Loucy (cell line): ENCODE measurements around the gene SETBP1.

ENCODE experiments used
- H2AFZ ChIP-seq: fragments of 200-600 bp; sonication (generic); 2 replicates; pipeline ENCODE4 v1.6.0; 2016; ENCODE audit warnings: antibody characterized with exemption, mild to moderate bottlenecking, low read length, moderate library complexity
- H3F3A ChIP-seq: fragments of 200-600 bp; 2 replicates; pipeline ENCODE4 v1.6.0; 2016; ENCODE audit warnings: antibody characterized with exemption, low read depth, mild to moderate bottlenecking
- H3K27me3 ChIP-seq: fragments of 200-600 bp; sonication (generic); 2 replicates; pipeline ENCODE4 v1.6.1; 2014; ENCODE audit warnings: low read length, mild to moderate bottlenecking; ENCODE audit not compliant: insufficient read depth, poor library complexity, severe bottlenecking
- H3K36me3 ChIP-seq: fragments of 200-600 bp; sonication (generic); 2 replicates; pipeline ENCODE4 v1.6.1; 2016; ENCODE audit warnings: low read length; ENCODE audit not compliant: insufficient read depth
- H3K4me1 ChIP-seq: fragments of 200-600 bp; sonication (generic); 2 replicates; pipeline ENCODE4 v1.5.1; 2014; ENCODE audit warnings: low read length, mild to moderate bottlenecking; ENCODE audit not compliant: insufficient read depth, poor library complexity, severe bottlenecking
- H3K4me2 ChIP-seq: fragments of 200-600 bp; sonication (generic); 2 replicates; pipeline ENCODE4 v1.6.0; 2014; ENCODE audit warnings: antibody characterized with exemption, low read length, low read depth, mild to moderate bottlenecking; ENCODE audit not compliant: poor library complexity, severe bottlenecking
- H3K4me3 ChIP-seq: fragments of 200-600 bp; sonication (generic); 2 replicates; pipeline ENCODE4 v1.5.1; 2014; ENCODE audit warnings: low read length, mild to moderate bottlenecking, mixed read lengths; ENCODE audit not compliant: poor library complexity, severe bottlenecking
- H3K79me2 ChIP-seq: fragments of 200-600 bp; sonication (generic); 2 replicates; pipeline ENCODE4 v1.6.1; 2014; ENCODE audit warnings: low read length; ENCODE audit not compliant: insufficient read depth
- H3K9ac ChIP-seq: fragments of 200-600 bp; sonication (generic); 2 replicates; pipeline ENCODE4 v1.6.0; 2014; ENCODE audit warnings: mild to moderate bottlenecking, low read depth, low read length, moderate library complexity; ENCODE audit not compliant: poor library complexity, severe bottlenecking
- H3K9me2 ChIP-seq: fragments of 200-600 bp; sonication (generic); replicated peaks from 2 replicates; pipeline ENCODE4 v1.6.1; 2016; ENCODE audit warnings: low read depth, low read length, mixed read lengths
- H3K9me3 ChIP-seq: fragments of 200-600 bp; sonication (generic); 2 replicates; pipeline ENCODE4 v1.6.1; 2014; ENCODE audit warnings: mild to moderate bottlenecking, antibody characterized with exemption, low read length, low read depth; ENCODE audit not compliant: insufficient read depth
- H4K20me1 ChIP-seq: fragments of 200-600 bp; sonication (generic); 2 replicates; pipeline ENCODE4 v1.6.0; 2014; ENCODE audit warnings: antibody characterized with exemption, low read length, mild to moderate bottlenecking; ENCODE audit not compliant: insufficient read depth, poor library complexity, severe bottlenecking
- EZH2phosphoT487 ChIP-seq: fragments of 200-600 bp; IDR thresholded peaks from 2 replicates; pipeline ENCODE4 v1.6.1; 2018; ENCODE audit warnings: antibody characterized with exemption, mild to moderate bottlenecking, moderate library complexity, borderline replicate concordance
- TF ChIP-seq, protein P1 (sequence below): fragments of 200-600 bp; sonication (generic); conservative IDR thresholded peaks from 2 replicates; pipeline ENCODE4 v1.5.1; 2014; ENCODE audit warnings: mild to moderate bottlenecking, antibody characterized with exemption, low read length

The SETBP1 gene

DNA sequence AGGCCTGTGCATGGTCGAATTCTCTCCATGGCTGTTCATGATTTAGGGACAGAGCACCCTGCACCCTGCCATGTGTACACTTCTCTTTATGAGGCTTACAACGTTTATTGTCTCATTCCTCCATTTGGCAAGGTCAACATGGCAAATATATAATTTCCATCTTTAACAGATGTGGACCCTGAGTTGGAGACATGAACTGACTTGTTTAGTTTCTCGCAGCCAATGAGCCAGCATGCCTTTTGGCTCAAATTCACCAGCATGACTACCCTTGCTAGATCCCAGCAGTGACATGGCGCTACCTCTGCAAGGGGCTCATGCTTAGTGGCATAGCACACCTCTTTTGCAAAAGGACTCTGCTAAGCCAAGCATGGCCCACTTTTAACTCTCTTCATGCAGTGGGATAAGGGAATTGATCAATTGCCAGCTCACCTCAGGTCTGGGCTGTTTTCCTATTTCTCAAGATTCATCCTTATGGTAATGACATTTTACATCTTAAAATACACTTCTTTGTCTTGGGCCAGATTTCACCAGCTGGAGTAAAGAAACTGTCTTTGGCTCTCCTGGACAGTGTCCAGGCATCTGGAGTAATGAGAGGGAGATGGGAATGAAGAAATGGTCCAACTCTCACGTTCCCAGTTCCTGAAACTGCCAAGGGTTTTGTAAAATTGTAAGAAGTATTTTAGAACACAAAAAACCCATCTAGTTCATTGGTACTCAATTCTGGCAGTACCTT lies 159.5 kb downstream of the SETBP1 start:
- Histone ChIP-seq H3K9me2 (no peaks in the 10 kb centered on the region), H2AFZ (no peak overlapping the region), H3K36me3 (peaks cover 2% of the 10 kb centered on the region; the same call in 1 of the 2 replicates), H3K9ac (no peak overlapping the region), H3K9me3 (no peaks in the 10 kb centered on the region), H3K4me2 (no peak overlapping the region), H3K4me3 (no peak overlapping the region), H3K79me2 (peaks cover 40% of the 10 kb centered on the region), H4K20me1 (no peaks in the 10 kb centered on the region), H3F3A (no peaks in the 10 kb centered on the region), H3K27me3 (no peaks in the 10 kb centered on the region), H3K4me1 (peaks cover 25% of the 10 kb centered on the region)
- TF ChIP-seq, protein P1, sequence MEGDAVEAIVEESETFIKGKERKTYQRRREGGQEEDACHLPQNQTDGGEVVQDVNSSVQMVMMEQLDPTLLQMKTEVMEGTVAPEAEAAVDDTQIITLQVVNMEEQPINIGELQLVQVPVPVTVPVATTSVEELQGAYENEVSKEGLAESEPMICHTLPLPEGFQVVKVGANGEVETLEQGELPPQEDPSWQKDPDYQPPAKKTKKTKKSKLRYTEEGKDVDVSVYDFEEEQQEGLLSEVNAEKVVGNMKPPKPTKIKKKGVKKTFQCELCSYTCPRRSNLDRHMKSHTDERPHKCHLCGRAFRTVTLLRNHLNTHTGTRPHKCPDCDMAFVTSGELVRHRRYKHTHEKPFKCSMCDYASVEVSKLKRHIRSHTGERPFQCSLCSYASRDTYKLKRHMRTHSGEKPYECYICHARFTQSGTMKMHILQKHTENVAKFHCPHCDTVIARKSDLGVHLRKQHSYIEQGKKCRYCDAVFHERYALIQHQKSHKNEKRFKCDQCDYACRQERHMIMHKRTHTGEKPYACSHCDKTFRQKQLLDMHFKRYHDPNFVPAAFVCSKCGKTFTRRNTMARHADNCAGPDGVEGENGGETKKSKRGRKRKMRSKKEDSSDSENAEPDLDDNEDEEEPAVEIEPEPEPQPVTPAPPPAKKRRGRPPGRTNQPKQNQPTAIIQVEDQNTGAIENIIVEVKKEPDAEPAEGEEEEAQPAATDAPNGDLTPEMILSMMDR, result no peak
- no peak for TF ChIP-seq EZH2phosphoT487

DNA sequence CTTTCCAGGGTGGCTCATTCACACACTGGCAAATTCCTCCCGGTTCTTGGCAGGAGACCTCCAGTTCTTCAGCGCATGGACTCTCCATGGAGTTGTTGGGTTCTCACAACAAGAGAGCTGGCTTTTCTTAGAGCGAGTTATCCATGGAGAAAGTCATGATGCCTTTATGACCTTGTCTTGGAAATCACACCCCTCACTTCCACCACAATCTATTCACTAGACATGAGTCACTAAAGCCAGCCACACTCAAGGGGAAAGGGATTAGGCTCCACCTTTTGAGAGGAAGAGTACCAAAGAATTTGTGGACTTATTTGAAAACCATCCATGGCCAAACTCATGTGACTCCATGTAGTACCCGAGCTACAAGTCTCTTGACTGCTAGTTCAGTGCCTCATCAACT lies 160.5 kb downstream of the SETBP1 start:
- Histone ChIP-seq H4K20me1 (no peaks in the 10 kb centered on the region), H3K4me1 (peaks cover 25% of the 10 kb centered on the region), H3K9me2 (no peaks in the 10 kb centered on the region), H3K27me3 (no peaks in the 10 kb centered on the region), H3K4me3 (no peak overlapping the region), H3K9ac (no peak overlapping the region), H3K36me3 (peaks cover 2% of the 10 kb centered on the region; the same call in 1 of the 2 replicates), H3K4me2 (no peak overlapping the region), H2AFZ (no peak overlapping the region), H3F3A (no peaks in the 10 kb centered on the region), H3K79me2 (peaks cover 40% of the 10 kb centered on the region), H3K9me3 (no peaks in the 10 kb centered on the region)
- no peak for TF ChIP-seq EZH2phosphoT487
- TF ChIP-seq, protein P1, result no peak

DNA sequence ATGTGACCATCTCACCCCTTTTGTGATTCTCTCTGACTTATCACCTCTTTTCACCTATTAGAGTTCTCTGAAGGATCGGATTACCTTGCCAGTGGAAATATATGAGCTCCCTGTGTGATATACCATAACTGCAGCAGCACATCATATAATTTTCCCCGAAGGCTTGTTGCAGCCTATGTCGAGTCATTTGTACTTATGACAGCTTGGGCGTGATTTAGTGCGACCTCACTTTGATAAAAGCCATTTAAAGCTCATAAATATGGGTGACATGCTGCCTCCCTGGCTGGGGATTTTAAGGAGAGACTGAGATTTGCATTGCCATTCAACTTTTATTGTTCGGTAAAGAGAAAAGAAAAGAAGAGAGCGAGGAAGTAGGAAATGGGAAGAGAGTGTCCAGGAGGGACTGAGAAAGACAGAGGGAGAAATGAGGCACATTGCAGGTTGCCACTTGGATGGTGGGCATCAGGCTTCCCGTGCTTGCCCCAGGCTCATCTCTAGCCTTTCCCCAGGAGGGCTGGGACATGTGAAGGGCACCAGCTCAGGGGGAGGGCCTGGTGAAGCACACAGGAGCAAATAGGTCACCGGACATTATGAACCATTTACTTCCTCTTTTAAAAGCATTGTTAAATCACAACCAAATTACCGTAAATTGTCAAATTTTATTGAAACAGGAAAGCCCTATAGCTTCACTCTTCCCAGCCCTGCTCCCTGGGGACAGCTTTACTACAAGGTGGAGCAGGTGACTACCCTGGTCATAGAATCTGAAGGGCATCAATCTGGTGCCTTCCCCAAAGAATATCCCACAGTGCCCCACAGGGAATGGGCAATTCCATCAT lies 161.3 kb downstream of the SETBP1 start:
- Histone ChIP-seq H3K4me3 (no peak overlapping the region), H3K9ac (no peak overlapping the region), H3K9me2 (no peaks in the 10 kb centered on the region), H3K9me3 (no peaks in the 10 kb centered on the region), H3K36me3 (peaks cover 2% of the 10 kb centered on the region; the same call in 1 of the 2 replicates), H3F3A (no peaks in the 10 kb centered on the region), H3K4me2 (no peak overlapping the region), H3K4me1 (peaks cover 21% of the 10 kb centered on the region), H3K27me3 (no peaks in the 10 kb centered on the region), H2AFZ (no peak overlapping the region), H3K79me2 (peaks cover 35% of the 10 kb centered on the region), H4K20me1 (no peaks in the 10 kb centered on the region)
- no peak for TF ChIP-seq EZH2phosphoT487
- TF ChIP-seq, protein P1, result no peak
